ENCODE results near the gene MAP1A.

Gene MAP1A

DNA sequence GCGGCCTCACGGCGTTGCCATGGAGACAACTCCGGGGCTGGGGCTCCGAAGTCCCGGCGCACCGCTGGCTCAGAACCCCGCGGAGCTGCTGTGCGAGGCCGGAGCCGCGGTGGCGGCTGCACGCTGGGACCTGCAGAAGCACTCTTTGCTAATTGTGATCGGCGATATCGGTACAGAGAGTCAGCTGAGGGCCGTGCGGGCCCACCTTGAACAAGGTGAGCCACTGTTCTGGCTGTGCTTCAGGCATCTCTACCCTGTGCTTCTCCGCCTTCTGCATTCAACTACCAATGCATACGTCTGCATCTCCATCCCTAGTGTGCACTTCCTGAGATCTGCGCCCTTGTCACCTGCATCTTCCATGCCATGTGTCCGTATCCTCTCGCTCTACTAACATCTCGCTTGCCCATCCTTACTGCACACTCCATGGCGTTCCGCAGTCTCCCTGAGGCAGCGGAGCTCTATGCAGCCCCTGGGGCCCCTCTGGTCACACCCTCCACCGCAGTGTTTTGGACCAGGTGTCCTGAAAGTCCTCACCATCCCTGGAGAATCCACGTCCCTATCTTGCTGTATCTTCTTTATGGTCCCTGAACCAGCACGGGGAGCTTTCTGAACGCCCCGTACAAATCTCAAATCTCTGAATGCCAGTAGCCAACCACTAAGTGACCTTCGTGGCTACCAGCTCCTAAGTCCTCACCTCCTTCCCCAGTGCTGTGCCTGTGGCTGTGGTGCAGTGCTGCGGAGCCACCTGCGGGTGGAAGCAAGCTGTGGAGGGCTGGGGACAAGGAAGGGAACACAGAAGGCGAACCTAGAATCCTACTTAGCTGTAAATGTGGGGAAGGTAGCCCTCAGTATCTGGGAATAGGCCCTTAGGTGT lies 6.2 kb upstream of the MAP1A start:
- DNase-seq, result no peak

DNA sequence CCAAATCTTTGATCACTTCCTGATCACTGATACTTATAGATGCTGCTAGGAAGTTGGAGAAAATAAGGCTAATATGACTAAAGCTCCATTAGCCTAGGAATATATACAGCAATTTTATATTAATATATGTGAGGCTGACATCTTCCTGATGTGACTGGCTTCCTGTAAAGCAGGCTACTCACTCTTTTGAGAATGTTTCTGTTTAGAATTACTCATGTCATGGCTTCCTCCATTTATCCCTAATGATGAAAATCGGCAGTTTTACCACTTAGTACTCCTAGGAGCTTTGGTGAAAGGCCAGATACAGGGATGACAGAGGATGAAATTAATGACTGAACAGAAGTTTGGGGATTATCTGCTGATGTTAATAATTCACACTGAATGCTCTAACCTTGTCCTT lies 3.9 kb upstream of the MAP1A start:
- DNase-seq, result no peak

DNA sequence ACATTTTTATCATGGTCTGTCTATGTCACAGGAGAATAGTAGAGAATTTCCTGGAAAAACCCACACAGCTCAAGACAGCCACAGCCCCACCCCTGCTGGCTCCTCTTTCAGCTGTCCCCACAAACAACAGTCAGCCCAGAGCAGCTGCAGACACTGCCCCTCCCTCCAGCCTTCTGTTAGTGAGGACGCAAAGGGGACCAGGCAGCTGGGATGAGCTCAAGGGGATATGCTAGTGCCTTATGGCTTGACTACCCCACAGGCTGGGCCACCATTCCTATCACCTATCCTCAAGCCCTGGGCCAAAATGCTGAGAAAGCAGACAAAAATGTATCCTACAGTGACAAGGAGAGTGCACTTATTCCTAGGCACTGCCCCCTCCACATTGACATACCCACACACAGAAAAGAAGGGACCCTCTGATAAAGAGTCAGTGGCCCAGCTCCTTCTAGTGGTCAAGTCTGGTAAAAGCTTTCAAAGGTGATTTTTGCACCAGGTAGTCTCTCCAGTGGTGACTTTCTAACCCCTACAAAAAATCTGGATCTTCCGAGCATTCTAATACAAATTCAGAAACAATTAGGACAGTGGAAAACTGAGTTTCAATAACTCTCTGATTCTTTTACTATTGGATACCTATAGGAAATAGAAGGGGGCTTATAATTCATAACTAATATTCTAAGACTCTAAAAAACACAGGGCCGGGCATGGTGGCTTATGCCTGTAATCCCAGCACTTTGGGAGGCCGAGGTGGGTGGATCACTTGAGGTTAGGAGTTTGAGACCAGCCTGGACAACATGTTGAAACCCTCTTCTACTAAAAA lies 3.0 kb upstream of the MAP1A start:
- DNase-seq, result no peak

DNA sequence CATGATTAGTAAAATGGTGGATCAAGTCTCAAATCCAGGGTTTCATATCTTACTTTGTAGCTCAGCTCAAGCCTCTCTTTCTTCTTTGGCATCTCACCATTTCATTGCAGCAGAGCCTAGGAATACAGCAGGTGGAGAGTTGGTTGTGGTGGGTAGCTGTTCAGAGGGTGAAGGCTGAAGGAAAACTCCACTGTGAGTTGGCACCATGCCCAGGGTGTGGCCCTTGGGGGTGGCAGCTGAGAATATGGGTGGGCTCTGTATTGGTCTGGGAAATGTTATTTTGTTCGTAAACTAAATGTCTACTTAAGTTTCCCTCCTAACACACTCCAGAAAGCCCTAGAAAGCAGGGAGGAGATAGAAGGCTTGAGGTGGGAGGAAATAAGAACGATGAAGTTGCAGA lies 1.7 kb upstream of the MAP1A start:
- no peak for DNase-seq

DNA sequence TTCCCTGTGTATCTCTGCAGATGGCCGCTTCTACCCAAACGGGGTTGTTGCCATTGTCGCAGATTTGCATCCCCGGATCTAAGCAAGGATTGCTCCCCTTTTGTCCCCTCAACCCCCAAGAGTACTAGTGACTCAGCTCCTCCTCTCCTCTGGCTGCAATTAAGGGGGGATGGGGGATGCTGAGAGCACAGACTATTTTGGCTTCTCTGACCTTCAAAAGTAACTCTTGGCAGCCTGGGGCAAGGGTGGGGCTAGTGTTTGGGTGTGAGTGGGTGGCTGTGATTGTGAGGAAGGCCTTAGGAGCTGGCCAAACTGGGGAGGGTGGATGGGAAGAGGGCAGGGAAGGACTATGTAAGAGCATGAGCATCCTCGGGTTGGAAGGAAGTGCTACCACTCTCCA lies 1.2 kb upstream of the MAP1A start:
- no peak for DNase-seq

DNA sequence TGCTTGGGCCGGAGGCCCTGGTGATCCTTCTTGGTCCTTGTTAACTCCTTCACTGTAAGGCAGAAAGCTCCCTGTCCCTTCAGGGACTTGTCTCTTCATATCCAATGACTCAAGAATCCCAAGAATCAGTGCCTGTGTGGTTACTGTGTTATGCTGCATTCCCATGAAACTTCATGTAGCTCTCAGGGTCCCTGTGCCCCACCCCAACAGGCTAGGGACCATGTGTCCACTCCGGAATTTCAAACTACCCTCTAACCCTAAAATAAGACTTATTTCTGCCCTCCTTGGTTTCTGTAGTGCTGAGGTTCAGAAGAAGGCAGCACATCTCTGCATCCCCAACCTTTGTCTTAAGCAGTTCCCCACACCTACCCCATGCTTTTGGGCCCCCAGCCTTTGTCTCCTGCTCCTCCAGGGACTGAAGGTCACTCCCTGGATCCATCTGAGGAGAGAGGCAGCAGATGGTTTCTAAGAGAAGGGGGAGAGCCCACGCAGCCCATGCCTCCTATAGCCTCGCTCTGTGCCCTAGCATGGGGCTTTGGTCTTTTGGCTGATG lies 531 bp upstream of the MAP1A start:
- no peak for DNase-seq

DNA sequence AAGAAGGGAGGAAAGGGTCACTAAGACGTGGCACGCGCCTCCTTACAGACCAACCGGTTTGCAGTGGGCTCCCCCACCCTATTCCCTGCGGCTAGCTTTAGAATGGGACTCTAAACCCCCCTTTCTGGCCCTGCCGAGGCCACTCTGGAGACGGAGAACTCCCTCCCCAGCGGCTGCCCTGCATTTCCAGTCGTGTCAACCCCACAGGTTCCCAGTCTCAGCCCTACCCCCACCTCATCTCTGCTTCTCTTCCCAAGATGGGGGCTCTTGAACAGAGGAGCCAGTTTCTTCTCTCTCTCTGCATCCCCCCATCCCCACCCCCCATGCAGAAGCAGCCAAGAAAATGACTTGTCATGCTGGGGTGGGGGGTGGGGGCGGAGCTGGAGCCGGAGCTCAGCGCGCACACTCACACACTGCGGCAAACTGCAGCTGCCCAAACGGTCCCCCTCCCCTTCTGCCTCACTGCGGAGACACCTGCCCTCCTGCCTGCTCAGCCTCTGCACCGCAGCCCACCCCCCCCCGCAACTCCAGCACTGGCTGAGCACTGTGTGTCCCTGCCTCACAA lies 871 bp downstream of the MAP1A start:
- DNase-seq, result no peak

DNA sequence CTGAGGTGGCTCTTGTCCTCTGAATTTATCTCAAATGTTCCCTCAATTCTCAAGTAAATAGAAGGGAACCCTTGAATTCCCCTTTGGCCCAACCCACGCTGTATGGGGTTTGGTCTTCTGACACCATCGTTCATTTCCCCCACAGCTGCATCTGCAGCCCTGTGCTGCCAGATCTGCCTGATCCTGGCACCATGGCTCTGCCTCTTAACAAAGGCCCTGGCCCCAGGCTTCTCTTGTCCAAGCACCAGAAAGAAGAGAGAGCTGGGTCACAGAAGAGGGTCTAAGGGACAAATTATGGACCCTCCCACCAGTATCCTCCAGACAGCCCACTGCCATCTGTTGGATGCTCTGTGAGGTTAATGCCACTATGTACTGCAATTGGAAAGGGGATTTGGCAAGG lies 1.8 kb downstream of the MAP1A start:
- no peak for DNase-seq

DNA sequence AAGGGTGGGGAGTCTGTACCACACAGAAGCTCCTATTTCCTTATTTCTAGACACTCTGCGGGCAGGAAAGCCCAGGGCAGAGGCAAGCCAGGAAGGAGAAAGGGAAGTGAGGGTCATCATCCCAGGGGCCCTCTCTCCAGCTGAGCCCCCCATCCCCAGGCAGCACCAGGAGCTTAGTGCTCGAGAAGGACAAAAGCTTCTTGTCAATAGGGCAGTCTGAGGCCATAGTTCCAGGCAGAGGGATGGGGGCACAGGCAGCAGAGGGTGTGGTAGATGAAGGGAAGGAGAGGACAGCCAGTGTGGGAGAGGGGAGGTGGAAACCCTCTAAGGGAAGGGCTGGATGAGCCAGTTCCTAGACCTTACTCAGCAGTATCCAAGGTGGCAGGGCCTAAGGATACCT lies 2.7 kb downstream of the MAP1A start:
- DNase-seq, result no peak

DNA sequence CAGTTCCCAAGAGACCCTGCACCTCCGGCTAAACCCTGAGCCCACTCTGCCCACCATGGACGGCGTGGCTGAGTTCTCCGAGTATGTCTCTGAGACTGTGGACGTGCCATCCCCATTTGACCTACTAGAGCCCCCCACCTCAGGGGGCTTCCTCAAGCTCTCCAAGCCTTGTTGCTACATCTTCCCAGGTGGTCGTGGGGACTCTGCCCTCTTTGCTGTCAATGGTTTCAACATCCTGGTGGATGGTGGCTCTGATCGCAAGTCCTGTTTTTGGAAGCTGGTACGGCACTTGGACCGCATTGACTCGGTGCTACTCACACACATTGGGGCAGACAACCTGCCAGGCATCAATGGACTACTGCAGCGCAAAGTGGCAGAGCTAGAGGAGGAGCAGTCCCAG lies 4.0 kb downstream of the MAP1A start:
- DNase-seq, result no peak

DNA sequence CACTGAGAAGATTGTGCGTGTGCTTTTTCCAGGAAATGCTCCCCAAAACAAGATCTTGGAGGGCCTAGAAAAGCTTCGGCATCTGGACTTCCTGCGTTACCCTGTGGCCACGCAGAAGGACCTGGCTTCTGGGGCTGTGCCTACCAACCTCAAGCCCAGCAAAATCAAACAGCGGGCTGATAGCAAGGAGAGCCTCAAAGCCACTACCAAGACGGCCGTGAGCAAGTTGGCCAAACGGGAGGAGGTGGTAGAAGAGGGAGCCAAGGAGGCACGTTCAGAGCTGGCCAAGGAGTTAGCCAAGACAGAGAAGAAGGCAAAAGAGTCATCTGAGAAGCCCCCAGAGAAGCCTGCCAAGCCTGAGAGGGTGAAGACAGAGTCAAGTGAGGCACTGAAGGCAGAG lies 4.8 kb downstream of the MAP1A start:
- no peak for DNase-seq

DNA sequence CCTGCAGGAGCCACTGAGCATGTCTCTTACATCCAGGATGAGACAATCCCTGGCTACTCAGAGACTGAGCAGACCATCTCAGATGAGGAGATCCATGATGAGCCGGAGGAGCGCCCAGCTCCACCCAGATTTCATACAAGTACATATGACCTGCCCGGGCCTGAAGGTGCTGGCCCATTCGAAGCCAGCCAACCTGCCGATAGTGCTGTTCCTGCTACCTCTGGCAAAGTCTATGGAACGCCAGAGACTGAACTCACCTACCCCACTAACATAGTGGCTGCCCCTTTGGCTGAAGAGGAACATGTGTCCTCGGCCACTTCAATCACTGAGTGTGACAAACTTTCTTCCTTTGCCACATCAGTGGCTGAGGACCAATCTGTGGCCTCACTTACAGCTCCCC lies 6.2 kb downstream of the MAP1A start:
- DNase-seq, result no peak

DNA sequence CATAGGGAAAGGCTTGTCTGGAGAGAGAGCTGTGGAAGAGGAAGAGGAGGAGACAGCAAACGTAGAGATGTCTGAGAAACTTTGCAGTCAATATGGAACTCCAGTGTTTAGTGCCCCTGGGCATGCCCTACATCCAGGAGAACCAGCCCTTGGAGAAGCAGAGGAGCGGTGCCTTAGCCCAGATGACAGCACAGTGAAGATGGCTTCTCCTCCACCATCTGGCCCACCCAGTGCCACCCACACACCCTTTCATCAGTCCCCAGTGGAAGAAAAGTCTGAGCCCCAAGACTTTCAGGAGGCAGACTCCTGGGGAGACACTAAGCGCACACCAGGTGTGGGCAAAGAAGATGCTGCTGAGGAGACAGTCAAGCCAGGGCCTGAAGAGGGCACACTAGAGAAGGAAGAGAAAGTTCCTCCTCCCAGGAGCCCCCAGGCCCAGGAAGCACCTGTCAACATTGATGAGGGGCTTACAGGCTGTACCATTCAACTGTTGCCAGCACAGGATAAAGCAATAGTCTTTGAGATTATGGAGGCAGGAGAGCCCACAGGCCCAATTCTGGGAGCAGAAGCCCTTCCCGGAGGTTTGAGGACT lies 6.9 kb downstream of the MAP1A start:
- DNase-seq, result no peak

DNA sequence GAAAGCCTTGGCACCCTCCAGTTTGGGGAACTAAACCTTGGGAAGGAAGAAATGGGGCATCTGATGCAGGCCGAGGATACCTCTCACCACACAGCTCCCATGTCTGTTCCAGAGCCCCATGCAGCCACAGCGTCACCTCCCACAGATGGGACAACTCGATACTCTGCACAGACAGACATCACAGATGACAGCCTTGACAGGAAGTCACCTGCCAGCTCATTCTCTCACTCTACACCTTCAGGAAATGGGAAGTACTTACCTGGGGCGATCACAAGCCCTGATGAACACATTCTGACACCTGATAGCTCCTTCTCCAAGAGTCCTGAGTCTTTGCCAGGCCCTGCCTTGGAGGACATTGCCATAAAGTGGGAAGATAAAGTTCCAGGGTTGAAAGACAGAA lies 7.7 kb downstream of the MAP1A start:
- no peak for DNase-seq

DNA sequence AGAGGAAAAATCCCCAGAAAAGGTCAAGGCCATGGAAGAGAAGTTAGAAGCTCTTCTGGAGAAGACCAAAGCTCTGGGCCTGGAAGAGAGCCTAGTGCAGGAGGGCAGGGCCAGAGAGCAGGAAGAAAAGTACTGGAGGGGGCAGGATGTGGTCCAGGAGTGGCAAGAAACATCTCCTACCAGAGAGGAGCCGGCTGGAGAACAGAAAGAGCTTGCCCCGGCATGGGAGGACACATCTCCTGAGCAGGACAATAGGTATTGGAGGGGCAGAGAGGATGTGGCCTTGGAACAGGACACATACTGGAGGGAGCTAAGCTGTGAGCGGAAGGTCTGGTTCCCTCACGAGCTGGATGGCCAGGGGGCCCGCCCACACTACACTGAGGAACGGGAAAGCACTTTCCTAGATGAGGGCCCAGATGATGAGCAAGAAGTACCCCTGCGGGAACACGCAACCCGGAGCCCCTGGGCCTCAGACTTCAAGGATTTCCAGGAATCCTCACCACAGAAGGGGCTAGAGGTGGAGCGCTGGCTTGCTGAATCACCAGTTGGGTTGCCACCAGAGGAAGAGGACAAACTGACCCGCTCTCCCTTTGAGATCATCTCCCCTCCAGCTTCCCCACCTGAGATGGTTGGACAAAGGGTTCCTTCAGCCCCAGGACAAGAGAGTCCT lies 9.0 kb downstream of the MAP1A start:
- DNase-seq, result no peak

DNA sequence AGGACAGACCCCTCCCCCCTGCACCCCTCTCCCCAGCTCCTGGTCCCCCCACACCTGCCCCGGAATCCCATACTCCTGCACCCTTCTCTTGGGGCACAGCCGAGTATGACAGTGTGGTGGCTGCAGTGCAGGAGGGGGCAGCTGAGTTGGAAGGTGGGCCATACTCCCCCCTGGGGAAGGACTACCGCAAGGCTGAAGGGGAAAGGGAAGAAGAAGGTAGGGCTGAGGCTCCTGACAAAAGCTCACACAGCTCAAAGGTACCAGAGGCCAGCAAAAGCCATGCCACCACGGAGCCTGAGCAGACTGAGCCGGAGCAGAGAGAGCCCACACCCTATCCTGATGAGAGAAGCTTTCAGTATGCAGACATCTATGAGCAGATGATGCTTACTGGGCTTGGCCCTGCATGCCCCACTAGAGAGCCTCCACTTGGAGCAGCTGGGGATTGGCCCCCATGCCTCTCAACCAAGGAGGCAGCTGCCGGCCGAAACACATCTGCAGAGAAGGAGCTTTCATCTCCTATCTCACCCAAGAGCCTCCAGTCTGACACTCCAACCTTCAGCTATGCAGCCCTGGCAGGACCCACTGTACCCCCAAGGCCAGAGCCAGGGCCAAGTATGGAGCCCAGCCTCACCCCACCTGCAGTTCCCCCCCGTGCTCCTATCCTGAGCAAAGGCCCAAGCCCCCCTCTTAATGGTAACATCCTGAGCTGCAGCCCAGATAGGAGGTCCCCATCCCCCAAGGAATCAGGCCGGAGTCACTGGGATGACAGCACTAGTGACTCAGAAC lies 9.8 kb downstream of the MAP1A start:
- DNase-seq, result no peak

DNA sequence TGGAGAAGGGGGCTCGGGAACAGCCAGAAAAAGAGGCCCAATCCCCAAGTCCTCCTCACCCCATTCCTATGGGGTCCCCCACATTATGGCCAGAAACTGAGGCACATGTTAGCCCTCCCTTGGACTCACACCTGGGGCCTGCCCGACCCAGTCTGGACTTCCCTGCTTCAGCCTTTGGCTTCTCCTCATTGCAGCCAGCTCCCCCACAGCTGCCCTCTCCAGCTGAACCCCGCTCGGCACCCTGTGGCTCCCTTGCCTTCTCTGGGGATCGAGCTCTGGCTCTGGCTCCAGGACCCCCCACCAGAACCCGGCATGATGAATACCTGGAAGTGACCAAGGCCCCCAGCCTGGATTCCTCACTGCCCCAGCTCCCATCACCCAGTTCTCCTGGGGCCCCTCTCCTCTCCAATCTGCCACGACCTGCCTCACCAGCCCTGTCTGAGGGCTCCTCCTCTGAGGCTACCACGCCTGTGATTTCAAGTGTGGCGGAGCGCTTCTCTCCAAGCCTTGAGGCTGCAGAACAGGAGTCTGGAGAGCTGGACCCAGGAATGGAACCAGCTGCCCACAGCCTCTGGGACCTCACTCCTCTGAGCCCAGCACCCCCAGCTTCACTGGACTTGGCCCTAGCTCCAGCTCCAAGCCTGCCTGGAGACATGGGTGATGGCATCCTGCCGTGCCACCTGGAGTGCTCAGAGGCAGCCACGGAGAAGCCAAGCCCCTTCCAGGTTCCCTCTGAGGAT lies 10.6 kb downstream of the MAP1A start:
- no peak for DNase-seq

DNA sequence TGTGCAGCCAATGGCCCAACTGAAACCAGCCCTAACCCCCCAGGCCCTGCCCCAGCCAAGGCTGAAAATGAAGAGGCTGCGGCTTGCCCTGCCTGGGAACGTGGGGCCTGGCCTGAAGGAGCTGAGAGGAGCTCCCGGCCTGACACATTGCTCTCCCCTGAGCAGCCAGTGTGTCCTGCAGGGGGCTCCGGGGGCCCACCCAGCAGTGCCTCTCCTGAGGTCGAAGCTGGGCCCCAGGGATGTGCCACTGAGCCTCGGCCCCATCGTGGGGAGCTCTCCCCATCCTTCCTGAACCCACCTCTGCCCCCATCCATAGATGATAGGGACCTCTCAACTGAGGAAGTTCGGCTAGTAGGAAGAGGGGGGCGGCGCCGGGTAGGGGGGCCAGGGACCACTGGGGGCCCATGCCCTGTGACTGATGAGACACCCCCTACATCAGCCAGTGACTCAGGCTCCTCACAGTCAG lies 11.2 kb downstream of the MAP1A start:
- DNase-seq, result no peak

DNA sequence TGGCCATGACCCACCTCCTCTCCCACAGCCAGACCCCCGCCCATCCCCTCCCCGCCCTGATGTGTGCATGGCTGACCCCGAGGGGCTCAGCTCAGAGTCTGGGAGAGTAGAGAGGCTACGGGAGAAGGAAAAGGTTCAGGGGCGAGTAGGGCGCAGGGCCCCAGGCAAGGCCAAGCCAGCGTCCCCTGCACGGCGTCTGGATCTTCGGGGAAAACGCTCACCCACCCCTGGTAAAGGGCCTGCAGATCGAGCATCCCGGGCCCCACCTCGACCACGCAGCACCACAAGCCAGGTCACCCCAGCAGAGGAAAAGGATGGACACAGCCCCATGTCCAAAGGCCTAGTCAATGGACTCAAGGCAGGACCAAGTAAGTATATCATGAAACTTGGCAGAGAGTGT lies 11.7 kb downstream of the MAP1A start:
- no peak for DNase-seq

DNA sequence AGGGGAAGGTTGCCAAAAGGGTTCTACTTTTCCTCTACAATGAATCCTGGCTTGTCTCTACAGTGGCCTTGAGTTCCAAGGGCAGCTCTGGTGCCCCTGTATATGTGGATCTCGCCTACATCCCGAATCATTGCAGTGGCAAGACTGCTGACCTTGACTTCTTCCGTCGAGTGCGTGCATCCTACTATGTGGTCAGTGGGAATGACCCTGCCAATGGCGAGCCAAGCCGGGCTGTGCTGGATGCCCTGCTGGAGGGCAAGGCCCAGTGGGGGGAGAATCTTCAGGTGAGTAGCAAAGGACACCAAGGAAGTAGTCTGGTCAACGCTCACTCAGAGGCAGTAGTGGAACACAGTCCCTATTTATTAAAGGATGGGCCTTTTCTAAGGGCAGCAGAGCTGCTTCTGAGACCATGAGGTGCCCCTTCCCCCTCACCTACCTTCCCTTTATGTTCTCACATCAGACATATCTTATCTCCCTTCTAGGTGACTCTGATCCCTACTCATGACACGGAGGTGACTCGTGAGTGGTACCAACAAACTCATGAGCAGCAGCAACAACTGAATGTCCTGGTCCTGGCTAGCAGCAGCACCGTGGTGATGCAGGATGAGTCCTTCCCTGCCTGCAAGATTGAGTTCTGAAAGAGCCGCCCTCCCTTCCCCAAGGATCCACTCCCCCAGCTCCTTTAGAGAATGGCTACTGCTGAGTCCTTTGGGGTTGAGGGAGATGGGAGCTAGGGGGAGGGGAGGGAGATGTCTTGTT lies 12.4 kb downstream of the MAP1A start:
- no peak for DNase-seq
